Activated CD4-positive, alpha-beta T cell treated with anti-CD3 and anti-CD28 coated beads, Interleukin-2, Interleukin-6, amounts not matched to agents 100 ng/mL and 50 ng/mL, durations not matched to agents 16 hours and 8 hours (primary cell): ENCODE measurements around the gene COLQ.

Source experiments
- DNase-seq: peaks from one replicate; pipeline ENCODE4 v3.0.0-alpha.2; 2020

The COLQ gene

GRCh38 chr3:15519096-15519495 is 2.4 kb downstream of the COLQ start:
- no peak for DNase-seq

- DNase-seq: no peak
These were observed 6.7 kb downstream of the COLQ start for GRCh38 chr3:15514663-15515340.

GRCh38 chr3:15513810-15514662 is 7.5 kb downstream of the COLQ start:
- no peak for DNase-seq

GRCh38 chr3:15513116-15513515 is 8.4 kb downstream of the COLQ start:
- no peak for DNase-seq

GRCh38 chr3:15512166-15512565 is 9.3 kb downstream of the COLQ start:
- no peak for DNase-seq

GRCh38 chr3:15511156-15511555 is 10.3 kb downstream of the COLQ start:
- DNase-seq: no peak

- DNase-seq: no peak
These were observed 11.0 kb downstream of the COLQ start for GRCh38 chr3:15510493-15510892.

- DNase-seq: no peak
These were observed 14.9 kb downstream of the COLQ start for GRCh38 chr3:15506571-15506970.

- DNase-seq: no peak
These were observed 15.9 kb downstream of the COLQ start for GRCh38 chr3:15505479-15506165.

- no peak for DNase-seq
These were observed 18.9 kb downstream of the COLQ start for GRCh38 chr3:15502616-15503015.

- no peak for DNase-seq
These were observed 20.4 kb downstream of the COLQ start for GRCh38 chr3:15501126-15501525.

GRCh38 chr3:15500107-15500724 is 21.3 kb downstream of the COLQ start:
- DNase-seq: peak; percentile 33

- DNase-seq: no peak
These were observed 22.0 kb downstream of the COLQ start for GRCh38 chr3:15499536-15499935.

- no peak for DNase-seq
These were observed 22.9 kb downstream of the COLQ start for GRCh38 chr3:15498431-15499214.

GRCh38 chr3:15497964-15498363 is 23.5 kb downstream of the COLQ start:
- DNase-seq: no peak

- DNase-seq: no peak
These were observed 25.2 kb downstream of the COLQ start for GRCh38 chr3:15496341-15496664.

GRCh38 chr3:15495461-15496340 is 25.8 kb downstream of the COLQ start:
- DNase-seq: no peak

- no peak for DNase-seq
These were observed 28.1 kb downstream of the COLQ start for GRCh38 chr3:15493436-15493835.

GRCh38 chr3:15492847-15493360 is 28.6 kb downstream of the COLQ start:
- DNase-seq: no peak

GRCh38 chr3:15491143-15491542 is 30.4 kb downstream of the COLQ start:
- DNase-seq: no peak

- DNase-seq: no peak
These were observed 31.3 kb downstream of the COLQ start for GRCh38 chr3:15490158-15490557.
